ENCODE data around the gene TAF10.

The TAF10 gene

DNA sequence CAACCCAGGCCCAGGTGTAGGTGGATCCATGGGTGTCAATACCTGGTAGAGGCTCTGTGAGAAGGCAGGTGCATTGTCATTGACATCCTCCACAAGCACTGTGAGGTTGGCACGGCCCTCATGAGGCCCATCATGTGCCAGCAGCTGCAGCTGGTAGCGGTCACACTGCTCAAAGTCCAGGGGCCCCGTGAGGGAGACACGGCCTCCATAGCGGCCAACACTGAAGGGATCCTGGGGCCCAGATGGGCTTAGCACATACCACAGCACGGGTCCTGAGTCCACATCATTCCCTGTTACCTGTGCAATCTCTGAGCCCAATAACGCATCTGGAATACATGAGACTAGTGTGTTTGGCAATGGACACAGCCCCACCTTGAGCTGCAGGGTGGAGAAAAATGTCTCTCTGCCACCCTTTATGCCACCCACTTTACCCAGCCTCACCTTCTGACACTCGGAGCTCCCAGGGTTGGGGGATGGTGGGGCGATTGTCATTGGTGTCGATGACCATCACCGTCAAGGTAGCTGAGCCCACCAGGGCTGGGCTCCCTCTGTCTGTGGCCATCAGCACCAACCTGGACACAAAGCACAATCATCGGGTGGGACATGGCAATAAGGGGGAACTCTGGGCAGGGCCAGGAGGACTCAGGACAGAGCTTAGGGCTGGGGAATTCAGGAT, 13.3 kb upstream of the TAF10 start:
- DNase-seq (ENCODE audit: low read depth in 2 of 2), result no peak

DNA sequence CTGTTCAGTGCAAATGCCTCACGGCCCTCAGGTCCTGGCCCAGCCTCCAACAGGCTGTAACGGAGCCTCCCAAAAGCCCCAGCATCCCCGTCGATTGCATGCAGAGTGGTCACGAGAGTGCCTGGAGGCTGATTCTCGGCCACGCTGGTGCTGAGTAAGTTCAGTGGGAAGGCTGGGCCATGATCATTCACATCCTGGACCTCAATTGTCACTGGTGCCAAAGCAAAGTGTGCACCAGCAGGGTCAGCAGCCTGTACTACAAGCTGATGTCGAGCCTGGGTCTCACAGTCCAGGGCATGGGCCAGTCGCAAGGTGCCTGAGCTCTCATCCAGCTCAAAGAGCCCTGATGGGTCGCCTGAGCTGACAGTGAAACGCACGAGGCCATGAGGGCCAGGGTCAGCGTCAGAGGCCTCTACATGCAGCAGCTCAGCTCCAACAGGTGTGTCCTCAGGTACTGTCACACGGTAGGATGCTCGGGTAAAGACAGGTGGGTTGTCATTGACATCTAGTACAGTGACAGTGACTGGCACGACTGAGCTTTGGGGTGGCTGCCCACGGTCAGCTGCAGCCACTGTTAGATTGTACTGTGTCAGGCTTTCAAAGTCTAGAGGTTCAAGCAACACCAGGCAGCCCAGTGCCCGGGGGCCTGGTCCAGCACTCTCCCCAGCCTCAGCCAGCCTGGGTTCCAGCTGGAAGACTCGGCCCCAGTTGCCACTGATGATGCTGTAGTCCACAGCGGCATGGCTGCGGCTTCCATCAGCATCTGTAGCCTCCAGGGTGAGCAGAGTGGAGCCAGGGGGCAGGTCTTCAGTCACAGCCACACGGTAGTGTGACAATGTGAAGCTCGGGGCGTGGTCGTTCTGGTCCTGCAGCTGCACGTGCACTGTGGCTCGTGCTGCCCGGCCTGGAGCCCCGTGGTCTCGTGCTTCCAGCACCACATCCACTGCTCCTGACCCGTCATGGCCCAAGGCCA, 11.7 kb upstream of the TAF10 start:
- no peak for DNase-seq (ENCODE audit: low read depth in 2 of 2)

DNA sequence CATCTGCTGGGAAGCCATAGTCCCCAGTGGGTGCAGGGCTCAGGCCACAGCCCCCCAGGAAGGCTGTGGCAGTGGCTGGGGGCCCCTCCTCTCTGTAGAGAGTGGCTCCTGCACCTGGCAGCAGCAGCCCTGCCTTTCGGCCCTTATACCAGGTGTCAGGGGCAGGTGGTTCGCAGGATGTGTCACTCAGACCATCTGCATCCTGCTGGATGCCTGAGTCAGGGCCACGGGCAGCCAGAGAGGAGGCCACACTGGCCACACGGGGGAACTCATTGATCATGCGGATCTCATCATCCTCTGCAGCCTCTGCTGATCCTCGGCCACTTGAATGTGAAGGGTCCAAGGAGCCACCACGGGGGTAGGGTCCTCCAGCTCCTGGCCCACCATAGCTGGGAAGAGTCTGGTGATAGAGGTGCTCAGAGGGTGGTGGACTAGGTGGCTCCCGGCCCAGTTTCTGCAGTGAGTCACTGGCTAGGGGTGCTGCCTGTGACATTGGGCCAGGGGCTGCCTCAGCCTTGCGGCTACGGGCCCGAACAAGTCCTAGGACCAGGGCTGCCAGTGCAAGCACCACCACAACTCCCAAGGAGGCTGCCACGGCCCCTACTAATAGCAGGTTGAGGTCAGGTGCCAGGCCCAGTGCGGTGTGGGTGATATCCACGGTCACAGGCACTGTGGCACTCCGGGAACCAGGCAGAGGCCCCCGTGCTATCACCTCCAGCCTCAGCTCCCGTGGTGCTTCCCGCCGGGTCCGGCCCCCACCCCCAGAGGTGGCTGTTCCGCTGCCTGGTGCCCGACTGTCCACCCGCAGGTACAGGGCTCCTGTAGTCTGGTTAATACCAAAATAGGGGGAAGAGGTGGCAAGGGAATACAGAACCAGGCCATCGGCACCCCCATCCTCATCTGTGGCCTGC, 10.5 kb upstream of the TAF10 start:
- no peak for DNase-seq (ENCODE audit: low read depth in 2 of 2)

DNA sequence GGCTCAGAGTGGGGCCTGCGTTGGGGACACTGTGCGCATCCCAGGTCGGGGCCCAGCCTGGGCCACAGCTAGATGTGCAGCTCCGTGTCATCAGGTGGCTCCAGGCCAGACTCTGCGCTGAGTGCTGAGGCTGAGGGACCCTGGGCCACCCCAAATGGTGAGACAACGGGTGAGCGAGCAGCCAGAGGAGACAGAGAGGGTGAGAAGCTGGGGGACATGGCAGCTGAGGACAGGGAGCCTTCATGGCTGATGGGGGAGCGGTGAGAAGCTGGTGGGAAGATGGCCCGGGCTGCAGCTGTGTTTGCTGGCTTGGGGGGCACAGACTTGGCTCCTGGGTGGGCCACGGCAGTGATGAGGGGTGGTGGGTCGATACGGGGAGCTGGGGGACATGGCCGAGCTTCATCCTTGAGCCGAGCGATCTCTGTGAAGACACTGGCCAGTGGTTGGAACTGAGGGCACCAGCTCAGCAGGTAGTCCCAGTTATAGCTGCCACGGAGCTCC, 9.7 kb upstream of the TAF10 start:
- no peak for DNase-seq (ENCODE audit: low read depth in 2 of 2)

DNA sequence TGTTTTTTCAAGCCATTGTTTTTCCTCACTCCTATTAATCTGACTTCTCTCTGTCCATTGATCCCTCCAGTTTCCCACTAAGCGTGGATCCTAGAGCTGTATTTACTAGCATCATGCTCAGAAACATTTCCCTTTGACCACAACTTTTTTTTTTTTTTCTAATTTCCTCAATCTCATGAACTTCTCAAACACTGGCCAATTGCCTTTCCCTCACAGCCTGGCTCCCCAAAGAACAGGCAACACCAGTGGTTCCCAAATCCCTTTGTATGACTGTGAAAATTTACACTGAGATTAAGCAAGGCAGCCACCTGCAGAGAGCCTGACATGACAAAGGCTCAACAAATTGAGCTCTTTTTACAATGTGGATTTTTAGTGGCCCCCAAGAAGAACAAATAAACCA, 8.6 kb upstream of the TAF10 start:
- no peak for DNase-seq (ENCODE audit: low read depth in 2 of 2)

DNA sequence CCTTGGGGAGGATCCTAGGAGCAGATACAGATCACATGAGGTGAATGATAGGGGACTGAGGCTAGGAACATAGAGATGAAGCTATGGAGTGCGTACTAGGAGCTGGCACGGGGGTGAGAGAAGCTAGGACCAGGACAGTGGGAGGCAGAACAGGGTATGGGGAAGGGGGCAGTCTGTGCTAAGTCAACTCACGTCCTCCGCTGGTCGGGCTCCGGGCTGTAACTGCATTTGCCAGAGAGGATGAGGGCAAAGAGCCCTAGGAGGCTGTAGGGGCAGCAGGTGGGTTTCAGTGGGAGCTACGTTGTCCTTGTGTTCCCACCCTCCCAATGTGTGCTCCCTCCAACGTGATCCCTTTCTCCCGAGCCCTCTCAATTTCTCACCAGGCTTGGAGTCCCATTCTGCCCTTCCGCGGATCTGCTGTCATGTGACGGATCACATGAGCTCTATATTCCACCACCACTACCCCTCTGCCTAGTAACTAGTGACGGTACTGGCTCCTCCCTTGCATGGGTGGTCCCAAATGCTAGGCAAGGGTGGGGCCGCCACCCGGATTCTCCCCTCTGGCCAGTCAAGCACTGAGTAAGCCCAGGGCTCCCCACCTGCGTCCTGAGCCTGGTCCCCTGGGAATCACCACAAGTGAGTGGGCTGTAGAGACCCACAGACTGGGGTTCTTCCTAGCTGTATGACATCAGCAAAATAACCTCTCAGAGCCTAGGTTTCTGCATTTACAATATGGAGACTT, 7.2 kb upstream of the TAF10 start, which contains the start of gene TPP1:
Gene TPP1 (minus strand): TSS at position 419 of the 742 bp plus-strand sequence. CDS start 22 bp downstream, at position 397.
- peak; percentile 80 to 87 for DNase-seq (ENCODE audit: low read depth in 2 of 2)

DNA sequence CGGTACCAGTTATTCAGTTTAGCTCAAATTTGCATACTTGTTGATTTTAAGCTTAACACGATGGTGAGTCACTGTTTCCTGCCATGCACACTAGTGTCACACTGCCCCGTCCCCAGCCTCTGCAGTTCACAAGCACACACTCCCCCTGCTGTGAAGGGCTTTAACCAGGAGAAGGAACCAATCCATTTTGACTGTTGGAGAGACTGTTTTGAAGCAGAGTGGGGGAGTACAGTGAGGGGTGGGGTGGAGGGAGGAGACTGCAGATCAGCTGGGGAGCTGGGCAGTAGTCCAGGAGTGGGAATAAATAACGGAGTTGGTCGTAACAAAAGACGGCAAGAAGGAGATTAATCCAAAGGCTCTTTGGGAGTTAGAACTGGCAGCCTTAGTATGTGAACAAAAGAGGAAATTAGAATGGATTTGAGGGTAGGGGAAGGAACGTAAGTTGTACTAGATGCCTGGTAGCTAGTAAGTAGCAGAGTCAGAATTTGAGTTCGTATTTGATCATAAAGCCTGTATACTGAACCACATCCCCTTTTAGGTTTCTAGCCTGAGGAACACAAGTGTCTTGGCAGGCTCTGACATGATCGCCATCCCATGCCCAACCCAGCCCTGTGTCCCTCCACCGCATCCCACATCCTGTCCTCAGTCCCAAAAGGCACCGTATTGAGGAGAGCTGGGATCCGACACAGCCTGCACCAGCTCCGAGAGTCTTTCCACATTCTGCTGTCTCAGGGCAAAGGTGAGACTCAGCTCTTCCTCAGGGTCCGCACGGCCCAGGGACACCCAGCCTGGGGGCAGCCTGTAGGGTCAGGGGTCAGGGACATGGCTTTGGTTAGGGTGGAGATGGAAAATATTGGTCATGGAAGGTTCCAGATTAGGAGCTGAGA, 6.3 kb upstream of the TAF10 start:
- peak; percentile 66 to 73 for DNase-seq (ENCODE audit: low read depth in 2 of 2)

DNA sequence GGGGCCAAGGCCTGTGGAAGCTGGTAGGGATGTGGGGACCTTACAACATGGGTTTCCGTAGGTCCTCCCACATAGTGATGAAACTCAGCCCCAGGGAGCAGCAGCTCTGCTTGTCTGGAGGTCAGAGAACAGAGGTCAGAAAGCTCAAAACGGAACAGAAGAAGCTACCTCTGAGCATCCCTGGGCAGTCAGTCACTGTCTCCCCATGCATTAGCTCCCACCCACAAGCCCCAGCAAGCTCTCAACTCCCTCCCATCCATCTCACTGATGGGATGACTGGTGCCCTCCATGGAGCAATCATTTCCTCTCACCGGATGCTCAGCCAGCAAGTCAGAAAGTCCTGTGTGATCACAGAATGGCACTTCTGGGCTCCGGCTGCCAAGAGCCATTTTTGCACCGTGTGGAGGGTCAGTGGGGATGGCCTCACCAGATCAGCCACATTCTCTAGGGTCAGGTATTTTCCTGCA, 5.3 kb upstream of the TAF10 start:
- DNase-seq (ENCODE audit: low read depth in 2 of 2), result no peak

DNA sequence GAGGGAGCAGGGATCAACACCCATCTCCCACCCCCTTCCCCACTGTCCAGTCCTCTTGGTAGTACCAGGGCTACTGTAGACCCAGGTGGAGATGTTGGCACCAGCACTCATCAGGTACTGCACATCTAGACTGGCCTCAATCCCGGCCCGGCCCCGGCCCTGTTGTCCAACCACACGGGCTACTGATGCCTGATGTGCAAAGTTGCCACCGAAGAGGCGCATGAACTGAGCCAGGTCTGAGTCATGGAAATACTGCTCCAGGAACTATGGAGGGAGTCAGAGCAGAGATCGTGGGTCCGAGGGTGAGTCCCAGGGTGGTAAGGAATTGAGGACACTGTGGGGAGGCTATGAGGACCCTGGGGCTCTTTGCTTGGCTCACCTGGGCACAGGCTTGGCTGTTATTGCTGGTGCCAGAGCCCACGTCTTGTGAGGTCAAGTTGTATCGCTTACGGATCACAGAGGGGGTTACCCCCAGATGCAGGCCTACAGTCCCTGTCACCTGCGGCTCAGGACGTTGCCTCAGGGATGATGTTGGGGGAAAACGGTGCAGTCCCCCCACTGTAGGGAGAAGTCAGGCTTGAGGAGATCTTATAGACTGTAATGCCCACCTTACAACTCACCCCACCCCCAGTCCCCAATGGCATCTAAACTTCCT, 4.7 kb upstream of the TAF10 start:
- no peak for DNase-seq (ENCODE audit: low read depth in 2 of 2)

DNA sequence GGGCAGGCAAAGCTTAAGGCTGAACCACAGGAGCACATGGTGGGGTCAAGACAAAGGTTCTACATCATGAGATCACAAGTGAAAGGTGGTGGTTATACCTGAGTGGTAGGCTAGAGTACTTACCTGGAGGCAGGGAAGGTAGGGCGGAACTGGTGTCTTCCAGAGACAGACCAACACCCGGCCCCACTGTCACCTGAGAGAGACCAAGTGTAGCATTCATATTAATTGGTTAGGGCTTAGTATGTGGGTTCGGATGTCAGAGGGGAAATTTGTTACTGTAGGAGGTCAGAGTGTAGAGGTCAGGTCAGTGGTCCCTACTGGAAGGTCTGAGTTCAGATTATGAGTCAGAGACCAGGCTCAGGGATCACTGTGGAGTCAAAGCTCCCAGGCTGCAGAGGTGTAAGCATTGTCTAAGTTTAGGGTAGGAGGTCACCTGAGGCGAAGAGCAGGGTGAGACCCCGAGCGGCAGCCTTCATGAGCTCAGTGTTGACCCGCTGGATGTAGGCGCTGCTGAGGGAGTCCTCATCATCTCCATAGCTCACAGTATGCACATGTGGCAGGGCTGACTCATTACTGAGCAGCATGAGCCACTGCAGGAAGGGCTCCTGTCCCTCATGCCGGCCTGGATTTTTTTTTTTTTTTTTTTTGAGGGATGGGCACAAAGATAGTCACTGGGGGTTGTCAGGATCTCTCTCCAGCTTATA, 4.0 kb upstream of the TAF10 start:
- no peak for DNase-seq (ENCODE audit: low read depth in 2 of 2)

DNA sequence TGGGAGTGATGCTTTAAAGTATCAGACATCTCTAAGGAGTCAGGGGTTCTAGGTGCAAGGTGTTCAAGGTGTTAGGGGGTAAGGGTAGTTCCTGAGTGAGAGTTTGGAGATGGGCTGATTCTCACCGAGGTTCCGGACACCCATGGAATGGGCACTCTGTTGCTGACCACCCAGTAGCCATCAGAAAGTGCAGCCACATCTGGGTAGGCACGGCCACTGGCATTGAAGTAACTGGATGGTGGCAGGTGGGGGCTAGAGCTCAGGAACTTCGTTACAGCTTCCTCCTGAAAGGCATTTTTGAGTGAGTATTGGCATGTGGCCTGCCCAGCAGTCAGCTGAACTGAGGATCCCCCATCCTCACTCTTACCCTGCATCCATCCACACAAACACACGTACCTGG, 3.0 kb upstream of the TAF10 start:
- DNase-seq (ENCODE audit: low read depth in 2 of 2), result no peak

DNA sequence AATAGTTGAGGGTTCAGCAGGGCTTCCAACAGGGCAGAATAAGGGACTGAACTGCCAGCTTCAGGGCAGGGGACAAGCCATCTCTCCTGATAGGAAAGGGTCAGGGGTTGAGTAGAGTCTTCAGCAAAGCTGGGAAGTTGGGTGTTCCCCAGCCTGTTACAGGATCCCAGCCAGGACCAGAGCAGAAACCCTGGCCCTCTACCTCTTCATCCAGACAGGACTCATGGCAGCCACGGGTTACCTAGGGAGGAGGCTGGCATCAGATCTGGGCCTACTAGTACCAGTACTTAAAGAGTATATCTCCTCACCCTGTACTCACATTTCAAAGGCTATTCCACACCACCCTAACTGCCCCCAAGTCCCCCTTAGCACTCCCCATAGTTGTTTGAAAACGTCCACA, 2.4 kb upstream of the TAF10 start:
- no peak for DNase-seq (ENCODE audit: low read depth in 2 of 2)

DNA sequence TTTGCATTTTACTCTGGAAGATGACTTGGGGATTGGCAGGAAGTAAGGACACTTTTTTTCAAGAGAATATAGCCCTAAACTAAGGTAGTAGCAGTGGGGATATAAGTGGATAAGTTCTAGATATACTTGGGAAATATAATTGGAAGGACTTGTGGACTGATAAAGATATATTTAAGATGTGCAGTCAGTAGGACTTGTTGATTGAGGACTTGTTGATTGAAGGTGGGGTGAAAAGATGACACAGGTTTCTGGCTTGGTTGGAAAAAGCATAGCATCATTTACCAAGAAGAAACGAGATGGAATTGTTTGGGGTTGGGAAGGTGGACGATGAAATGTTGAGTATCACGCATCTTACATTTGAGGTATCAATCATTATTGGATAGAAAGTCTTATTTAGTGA, 1.5 kb upstream of the TAF10 start:
- DNase-seq (ENCODE audit: low read depth in 2 of 2), result no peak

DNA sequence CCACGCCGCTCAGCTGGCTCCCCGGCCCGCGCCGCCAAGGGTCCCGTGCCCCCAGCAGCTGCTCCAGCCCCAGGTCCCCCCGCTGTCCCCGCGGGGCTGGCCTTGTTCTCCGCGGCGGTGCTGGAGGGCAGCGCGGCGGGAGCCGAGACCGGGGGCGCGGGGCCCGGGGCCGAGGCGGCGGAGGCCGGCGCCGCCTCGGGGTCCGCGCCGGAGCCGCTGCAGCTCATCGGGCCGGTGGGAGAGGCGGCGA, 128 bp downstream of the TAF10 start:
- no peak for DNase-seq (ENCODE audit: low read depth in 2 of 2)

DNA sequence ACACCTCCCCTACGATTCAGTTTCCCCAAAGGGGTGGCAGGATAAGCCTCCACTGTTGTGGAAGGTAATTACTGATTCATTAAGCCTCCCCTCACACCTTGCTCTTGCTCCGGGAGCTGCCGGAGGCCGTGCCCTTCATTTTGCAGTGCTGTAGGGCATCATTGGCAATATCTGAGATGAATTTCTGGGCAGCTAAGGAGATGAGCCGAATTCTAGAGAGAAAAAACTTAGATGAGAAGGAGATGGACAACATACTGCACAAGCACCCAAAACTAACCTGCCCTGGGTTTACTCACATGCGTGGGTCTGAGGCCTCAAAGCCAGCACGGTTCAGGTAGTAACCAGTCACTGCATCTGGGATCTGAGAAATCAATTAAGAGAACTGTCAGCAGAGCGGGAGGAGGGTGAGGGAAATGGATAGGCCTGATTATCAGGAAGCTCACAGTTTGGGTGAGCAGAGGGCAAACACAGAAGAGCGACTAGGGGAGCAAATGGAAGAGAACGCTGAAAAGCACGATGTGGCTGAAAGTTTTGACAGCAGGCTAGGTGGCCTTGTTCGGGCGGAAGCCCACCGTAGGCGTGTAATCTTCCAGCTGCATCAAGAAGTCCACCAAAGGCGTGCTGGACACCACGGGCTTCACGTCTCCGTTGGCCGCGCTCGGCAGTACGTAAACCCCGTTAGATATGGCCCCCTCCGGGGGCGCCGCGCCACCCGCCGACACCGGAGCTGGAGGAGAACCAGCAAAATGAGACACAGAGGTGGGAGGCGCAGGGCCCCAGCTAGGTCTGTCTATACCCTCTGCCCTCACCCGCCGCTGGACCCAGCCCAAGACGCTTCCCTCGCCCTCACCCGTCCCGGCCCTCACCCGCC, 689 bp downstream of the TAF10 start:
- no peak for DNase-seq (ENCODE audit: low read depth in 2 of 2)

DNA sequence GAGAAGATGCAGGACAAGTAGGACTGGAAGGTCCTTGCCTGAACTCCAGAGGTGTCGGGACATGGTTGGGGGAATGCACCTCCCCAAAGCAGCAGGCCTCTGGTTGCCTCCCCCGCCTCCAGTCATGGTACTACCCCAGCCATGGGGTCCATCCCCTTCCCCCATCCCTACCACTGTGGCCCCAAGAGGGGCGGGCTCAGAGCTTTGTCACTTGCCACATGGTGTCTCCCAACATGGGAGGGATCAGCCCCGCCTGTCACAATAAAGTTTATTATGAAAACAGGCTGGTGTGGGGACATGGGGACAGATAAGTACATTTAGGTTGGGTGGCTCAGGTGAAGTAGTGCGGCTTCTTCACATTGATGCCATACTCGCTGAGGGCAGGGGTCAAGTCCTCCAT, 1.4 kb downstream of the TAF10 start:
- DNase-seq (ENCODE audit: low read depth in 2 of 2), result no peak

DNA sequence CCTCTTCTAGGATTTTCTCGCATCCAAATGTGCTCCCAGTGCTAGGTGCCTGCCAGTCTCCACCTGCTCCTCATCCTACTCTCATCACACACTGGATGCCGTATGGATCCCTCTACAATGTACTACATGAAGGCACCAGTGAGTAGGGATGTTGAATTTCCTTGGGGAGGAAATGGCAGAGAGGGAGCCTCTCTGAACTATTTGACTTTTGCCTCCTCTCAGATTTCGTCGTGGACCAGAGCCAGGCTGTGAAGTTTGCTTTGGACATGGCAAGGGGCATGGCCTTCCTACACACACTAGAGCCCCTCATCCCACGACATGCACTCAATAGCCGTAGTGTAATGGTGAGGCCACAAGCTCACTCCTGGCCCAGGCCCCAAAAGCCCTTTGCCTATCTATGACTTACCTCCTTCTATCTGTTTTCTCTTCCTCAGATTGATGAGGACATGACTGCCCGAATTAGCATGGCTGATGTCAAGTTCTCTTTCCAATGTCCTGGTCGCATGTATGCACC, 2.5 kb downstream of the TAF10 start:
- no peak for DNase-seq (ENCODE audit: low read depth in 2 of 2)

Measured in stimulated activated CD8-positive, alpha-beta memory T cell treated with anti-CD3 and anti-CD28 coated beads, Interleukin-7, amount 100 ng/mL, for 4 hours (primary cell).